Measurements from ENCODE around the gene TGIF2. TPM values are rescaled to one million over a fixed set of nuclear protein-coding genes. Genes with fewer than 3 reads are reported as not detected.

Gene TGIF2
- 2.4 and 4.6 TPM in 2 replicates for total RNA-seq

DNA sequence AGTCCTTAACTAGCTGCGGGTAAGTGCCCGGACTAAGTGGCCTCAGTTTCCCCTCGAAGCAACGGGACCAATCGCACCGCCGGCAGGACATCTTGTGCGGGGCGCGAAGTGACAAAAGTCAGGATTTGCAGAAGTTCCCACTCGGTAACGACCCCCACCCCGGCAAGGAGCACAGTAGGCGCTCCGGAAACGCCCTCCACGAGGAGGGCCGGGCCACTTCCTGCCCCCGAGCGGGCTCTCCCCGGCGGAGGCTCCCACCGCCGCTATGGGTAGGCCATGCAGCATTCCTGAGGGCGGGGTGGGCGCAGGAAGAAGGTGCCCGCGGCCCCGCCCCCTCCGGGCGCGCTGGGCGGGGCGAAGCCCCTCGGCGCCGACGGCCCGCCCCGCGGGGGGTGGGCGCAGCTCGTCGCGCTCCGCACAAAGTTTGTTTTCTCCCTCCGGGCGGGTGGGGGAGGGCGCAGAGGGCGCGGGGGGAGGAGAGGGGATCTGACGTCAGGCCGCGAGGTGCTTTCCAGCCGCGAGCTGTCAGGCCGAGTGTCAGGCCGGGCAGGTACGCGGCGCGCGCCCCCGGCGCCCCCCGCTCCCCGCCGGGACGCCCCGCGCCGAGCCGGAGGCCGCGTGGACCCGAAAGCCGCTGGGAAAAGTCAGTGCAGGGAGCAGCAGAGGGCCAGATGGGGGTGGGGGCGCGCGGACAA lies at the start of gene TGIF2:
Gene TGIF2, plus strand, starts transcription at position 495 of the 695 bp plus-strand sequence. CDS start 5,178 bp downstream, outside the sequence.

DNA sequence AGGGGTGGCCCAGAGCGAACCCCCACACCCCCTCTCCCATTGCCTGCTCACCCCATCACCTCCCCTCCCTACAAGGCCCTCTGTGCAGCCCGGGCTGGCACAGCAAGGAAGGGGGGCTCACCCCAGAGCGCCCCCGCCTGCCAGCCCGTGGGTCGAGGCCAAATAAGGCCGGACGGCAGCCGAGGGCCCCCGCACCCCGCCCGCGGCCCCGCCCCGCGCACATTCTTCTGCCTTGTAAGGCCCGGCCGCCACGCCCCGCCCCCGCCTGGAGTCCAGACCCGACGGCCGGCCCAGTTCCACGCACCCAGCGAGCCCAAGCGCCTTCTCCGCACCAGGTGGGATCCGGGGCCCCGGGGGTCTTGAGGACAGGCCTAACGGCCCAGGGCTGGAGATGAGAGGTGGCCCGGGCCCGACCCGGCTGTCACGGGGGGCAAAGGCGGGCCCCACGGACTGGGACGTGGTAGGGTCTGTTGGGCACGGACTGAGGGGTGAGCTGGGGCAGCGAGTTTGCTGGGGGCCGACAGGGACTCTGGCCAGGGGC lies 32.1 kb upstream of the TGIF2 start, which contains the start of gene MYL9:
Gene MYL9, plus strand, starts transcription at position 293 of the 541 bp plus-strand sequence. CDS start 3,366 bp downstream, outside the sequence.

DNA sequence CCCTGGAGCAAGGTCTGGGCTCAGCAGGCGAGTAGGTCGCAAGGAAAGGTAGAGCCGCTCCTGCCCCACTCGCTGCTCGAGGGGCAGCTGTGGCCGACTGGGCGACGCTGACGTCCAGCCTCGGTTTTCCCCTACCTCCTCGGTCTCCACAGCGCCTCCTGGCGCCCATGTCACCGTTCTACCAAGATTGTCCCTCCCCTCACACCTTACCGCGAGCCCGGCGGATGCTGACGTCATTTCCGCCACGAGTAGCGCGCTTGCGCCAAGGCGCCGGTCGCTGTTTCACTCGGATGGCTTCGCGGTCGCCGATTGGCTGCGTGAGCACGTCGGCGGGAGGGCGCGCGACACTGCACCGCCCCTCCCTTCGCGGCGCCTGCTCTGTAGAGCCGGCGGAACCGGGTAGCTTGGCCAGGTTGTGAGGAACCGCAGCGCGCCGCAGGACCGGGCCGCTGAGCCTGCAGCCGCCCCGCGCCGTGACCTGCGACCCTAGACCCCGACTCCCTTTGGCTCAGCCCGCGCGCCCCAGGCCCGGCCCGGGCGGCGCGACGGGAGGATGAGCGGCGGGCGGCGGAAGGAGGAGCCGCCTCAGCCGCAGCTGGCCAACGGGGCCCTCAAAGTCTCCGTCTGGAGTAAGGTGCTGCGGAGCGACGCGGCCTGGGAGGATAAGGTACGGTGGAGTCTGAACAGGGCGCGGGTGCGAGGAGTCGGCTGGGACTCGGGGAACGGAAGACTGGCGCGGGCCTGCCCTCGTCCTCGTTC lies 32.2 kb downstream of the TGIF2 start, which contains the start of gene RAB5IF:
Gene RAB5IF, plus strand, starts transcription at position 381 of the 759 bp plus-strand sequence. Its CDS starts 173 bp downstream, at position 554.

Other genes with a start within 250 kb of the TGIF2 start
- gene MYL9, start 32.1 kb upstream of the TGIF2 start, total RNA-seq = 7.2 and 18.2 TPM in 2 replicates
- gene RAB5IF, start 32.2 kb downstream of the TGIF2 start, total RNA-seq = 65.6 and 85.7 TPM in 2 replicates
- not detected in 2 replicates for gene SLA2, start 72.6 kb downstream of the TGIF2 start, total RNA-seq
- 19.5 and 20.1 TPM in 2 replicates for gene NDRG3, start 172.5 kb downstream of the TGIF2 start, total RNA-seq
- gene DSN1, start 200.2 kb downstream of the TGIF2 start, total RNA-seq = 14.5 and 46.4 TPM in 2 replicates